ENCODE measurements around the gene PNMT. TPM values are rescaled to one million over a fixed set of nuclear protein-coding genes. Genes with fewer than 3 reads are reported as not detected.

Gene PNMT
- total and polyA plus RNA-seq, 2 of the 8 experiments (the other 6 are each of a cell fraction or from before 2014, with no cell fraction given): 5.6 to 10.9 TPM

GRCh38 chr17:39706383-39706782 is 38.1 kb downstream of the PNMT start (continued):
- TF ChIP-seq CHD7 (IDR thresholded peaks at IDR 0.05; ENCODE audit: insufficient replicate concordance, low read length): no peak
- TF ChIP-seq CHD2 (IDR thresholded peaks at IDR 0.05; ENCODE audit: low read length): no peak
- TF ChIP-seq PHF8 (conservative IDR thresholded peaks at IDR 0.05; ENCODE audit: low read depth, low read length): no peak
- TF ChIP-seq CHD1 (IDR thresholded peaks at IDR 0.05; ENCODE audit: low read depth, low read length): no peak
- TF ChIP-seq TBP (IDR thresholded peaks at IDR 0.05; ENCODE audit: low read depth, low read length): no peak
- TF ChIP-seq SIX5 (IDR thresholded peaks at IDR 0.05; ENCODE audit: low read depth, low read length): no peak
- TF ChIP-seq ASH2L (IDR thresholded peaks at IDR 0.05; ENCODE audit: low read length): no peak
- no peak for TF ChIP-seq HDAC2 (IDR thresholded peaks at IDR 0.05; ENCODE audit: borderline replicate concordance in 1 of 2, low read depth in 2 of 2, low read length in 2 of 2)
- no peak for TF ChIP-seq SIN3A (conservative IDR thresholded peaks at IDR 0.05 in 1 of 2, IDR thresholded peaks at IDR 0.05 in 1 of 2; ENCODE audit: low read depth in 1 of 2, low read length in 2 of 2)
- no peak for TF ChIP-seq SP4 (IDR thresholded peaks at IDR 0.05; ENCODE audit: low read length)
- no peak for TF ChIP-seq EGR1 (IDR thresholded peaks at IDR 0.05; ENCODE audit: borderline replicate concordance, low read depth, low read length)
- no peak for TF ChIP-seq CBX5 (IDR thresholded peaks at IDR 0.05; ENCODE audit: low read depth, low read length)
- no peak for TF ChIP-seq RFX5 (IDR thresholded peaks at IDR 0.05; ENCODE audit: borderline replicate concordance, low read depth, low read length)
